NCI-H1417 treated with DMSO at 0.1 percent for 48 hours (cell line): Measurements from ENCODE around the gene DGUOK.

Experiments used
- DNase-seq: peaks from one replicate; lab custom pipeline; 2025; lab: John Stamatoyannopoulos, UW

Gene DGUOK

DNA sequence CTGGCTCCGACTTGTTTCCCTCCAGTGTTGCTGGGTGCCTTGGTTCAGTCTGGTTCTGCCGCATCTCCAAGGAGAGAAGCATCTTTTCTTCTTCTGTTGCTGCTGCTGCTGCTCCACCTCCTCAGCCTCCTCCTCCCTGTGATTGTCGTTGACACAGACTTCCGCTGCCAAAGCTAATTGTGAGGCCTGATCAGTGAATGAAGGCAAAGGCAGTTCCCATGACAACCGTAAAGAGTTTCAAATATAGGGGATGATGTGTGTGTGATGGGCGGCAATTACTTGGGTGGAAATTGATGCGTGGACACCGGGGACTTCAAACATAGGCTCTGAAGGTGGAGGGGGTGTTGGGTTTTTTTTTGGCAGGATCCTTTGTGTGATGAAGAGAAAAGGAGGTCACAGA is 71.8 kb downstream of the DGUOK start:
- DNase-seq: no peak

DNA sequence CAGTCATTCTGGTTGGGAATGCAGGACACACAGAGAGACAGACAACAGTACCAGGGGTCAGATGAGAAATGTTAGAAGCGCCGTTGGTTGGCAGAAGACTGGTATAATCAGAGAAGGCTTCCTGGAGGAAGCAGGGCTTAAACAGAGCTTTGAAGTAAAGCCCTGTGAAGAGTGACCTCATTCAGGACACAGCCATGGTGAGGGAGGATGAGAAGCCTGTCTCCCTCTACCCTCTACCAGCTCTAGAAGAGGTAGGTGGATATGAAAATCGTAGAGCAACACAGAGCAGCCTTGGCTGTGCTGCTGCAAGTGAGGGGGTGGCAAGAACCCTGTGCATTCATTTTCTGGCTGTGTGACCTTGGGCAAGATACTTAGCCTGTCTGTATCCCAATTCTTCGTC is 72.3 kb downstream of the DGUOK start:
- DNase-seq: no peak

DNA sequence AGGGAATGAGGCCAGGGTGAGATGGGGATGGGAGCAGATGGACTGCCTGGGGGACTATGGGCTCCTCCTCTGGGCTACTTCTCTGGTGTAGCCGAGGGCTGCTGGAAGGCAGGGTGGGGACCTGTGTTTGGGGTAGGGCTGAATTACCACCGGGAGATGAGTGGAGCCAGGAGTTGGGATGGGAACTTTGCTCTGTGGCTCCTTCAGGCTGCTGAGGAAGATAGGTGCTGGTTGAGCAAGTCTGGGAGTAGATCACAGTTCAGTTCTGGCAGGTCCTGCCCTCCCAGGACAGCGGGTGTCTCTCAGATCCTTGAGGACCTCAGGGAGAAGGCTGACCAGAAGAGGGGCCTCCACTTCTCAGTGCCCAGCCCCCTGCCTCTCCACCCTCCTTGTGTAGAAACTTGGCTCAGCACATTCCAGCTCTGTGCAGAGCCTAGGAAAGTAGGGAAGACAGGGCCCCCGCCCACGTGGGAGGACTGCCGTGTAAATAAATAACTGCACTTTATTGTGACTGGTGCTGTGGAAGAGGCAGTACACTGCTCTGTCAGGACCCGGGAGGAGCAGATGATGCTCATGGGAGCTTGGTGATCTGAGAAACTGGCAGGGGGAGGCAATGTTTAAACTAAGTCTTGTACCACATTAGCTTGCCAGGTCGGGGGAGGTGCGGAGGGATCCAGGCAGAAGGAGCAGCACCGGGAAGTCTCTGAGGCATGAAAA is 73.4 kb downstream of the DGUOK start:
- DNase-seq: no peak

DNA sequence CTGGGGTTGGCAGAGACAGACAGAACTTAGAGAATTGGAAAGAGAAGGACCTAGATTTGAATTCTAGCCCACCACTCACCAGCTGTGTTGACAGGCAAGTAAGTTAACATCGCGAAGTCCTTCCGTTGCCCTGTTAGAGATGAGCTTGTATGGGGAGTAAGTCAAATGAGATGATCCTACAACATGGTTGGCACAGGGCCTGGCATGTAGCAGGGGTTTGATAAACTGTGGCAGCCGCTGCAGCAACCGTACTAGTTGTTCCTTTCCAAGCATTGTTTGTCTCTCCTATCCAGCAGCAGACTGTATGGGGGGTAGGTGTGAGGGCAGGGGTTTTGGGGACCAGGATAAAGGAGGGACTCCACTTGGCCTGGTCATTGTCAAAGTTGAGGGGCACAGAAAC is 74.0 kb downstream of the DGUOK start:
- no peak for DNase-seq

DNA sequence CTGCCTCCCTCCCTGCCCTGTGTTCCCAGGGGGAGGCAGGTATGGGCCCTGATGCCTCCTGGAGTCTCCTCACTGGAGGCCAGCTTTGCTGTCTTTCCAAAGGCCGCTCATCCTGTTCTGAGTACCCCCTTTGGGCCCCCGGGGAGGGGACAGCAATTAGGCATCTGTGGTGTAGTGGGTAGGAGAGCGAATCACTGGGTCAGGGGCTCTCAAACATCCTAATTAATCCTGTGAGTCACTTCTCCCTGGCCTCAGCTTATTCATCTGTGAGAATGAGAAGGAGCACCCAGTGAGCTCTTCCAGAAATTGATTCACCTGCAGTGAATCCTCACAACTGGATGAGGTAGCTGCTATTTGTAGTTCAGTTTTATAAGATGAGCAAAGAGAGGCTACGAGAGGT is 74.4 kb downstream of the DGUOK start:
- no peak for DNase-seq

DNA sequence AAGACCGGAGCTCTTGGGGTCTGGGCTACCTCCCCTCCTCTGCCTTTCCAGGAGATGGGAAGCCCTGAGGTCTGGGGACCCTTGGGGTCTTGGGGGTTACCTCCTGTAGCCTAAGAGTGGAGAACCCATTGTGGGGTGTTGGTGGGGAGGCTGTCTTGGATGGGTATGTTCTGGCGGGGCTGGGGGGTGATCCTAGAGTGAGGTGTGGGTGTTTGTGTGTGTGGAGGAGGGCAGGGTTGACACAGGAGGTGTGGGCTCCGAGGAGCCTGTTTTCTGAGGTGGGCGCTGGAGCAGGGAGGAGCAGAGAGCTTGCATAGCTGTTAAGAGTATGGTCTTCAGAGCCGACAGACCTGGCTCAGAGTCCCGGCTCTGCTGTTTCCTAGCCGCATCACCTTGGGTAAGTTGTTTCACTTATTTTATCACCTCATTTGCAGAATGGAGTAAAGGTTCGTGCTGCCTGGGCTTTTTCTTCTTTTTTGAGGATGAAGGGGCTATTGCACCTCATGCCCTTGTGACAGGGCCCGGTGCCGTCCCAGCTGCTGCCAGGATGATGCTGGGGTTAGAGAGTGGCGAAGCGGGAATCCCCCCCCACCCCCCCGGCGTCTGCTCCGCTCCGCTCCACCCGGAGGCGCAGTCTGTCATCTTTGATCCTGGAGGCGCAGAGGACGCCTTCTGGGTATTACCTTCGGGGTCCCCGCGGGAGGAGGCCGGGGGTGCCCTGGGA is 75.3 kb downstream of the DGUOK start:
- no peak for DNase-seq

DNA sequence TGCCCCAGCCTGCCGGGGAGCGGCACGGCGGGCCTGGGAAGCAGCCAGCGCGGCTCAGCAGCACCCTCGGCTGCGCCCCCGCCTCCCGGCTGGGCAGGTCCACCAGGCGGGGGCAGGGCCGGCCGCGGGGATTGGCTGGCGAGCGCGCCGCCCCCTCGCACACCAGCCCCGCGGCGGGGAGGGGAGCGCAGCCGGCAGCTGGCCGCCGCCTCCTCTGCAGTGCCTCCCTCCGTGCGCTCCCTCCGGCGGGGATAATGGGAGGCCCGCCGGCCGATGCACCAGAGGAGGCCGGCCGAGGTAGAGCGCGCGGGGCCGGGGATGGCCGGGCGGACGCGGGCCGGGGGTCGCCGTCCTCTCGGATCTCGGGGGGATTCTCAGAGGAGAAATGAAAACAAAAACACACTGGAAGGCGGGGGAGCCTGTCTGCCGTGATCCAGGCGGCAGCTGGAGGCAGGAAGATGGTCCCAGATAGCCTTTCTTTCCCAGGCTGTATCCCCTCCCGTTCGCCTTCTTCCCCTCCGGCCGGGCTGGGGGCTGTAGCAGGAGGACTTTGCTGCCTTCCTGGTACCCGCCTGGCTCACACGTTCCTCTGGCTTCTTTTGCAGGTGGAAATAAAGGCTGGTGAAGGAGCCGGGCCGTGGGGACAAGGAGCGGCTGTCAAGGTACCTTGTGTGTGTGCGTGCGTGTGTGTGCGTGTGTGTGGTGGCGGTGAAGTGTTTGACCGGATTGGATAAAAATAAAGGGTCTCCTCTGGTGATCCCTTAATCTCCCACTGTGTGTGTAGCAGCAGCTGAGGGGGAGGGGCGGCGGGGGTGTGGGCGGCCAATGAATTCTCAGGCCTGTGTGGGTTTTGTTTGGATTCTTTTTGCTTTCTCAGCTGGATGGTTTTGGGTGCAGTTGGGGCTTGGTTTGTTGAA is 76.1 kb downstream of the DGUOK start:
- DNase-seq: peak; percentile 70

DNA sequence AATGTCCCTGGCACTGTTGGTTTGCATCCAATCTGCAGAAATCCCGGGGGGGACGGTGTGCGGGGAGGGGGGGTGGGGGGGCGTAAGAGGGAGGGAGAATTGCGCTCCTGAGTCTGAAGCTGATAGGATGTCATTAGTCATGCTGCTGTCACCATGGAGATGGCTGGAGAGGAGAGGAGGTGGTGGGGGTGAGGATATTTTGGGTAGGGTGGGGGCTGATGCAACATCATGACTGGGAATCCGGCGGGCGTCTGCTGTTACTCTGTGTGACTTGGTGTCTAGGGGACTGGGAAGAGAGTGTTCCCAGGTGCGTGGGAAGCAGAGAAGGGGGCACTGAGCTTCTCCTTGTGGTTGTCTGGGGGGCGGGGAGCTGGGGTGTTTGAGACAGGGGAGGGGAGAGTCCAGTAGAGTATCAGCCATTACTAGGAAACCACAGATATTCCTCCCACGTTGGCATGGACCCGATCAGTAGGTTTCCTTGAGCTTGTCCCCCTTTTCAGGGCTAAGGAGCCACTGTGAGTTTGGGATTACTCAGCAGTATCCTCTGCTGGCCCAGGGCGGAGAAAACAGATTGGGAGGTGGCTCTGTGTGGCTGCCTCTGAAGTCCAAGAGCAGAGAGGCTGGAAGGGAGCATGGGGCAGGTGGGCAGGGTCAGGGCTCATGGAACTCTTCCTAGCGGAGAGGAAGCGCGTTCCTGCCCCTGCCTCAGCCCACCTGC is 77.0 kb downstream of the DGUOK start:
- DNase-seq: peak; percentile 40

DNA sequence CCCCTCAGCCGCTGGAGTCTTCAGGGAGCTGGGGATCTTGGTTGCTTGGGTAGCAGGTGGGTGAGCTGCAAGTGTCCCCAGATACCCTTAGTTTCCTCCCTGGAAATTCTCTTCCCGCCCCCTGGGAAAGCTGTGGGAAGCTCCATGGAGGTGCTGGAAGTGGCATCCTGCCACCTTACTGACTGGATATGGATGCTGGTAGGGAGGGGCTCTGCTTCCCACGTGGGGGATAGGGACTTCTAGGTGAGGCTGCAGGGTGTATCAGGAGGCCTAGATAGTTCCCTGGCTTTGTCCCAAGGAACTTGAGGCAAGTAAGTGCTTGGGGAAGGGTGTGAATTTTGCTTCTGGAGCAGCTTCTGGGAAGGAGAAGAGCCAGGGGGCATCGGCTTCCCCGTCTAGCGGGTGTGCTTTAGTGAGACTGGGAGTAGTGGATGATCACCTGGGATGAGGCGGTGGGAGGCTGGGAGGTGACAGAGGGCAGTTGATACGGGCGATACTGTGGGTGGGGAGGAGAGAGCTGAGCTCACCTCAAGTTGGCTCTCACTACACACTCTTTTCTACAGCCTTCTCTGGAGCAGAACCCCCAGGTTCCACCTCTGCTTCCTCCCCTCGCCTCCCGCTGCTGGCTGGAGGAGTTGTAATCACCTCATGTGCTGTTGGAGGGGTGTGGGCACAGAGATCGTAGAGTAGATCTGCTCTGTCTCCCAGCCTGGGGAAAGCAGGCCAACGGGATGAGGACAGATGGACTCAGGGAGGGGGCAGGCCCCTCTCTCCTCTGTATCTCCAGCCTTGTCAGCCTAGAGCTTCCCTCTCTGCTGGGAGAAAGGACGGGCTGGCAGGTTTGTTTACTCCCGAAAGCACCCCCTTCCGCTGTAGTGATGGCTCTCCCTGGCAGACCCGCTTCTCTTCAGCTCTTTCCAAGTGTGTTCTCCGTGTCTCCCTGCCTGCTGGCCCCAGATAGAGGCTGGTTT is 77.8 kb downstream of the DGUOK start:
- no peak for DNase-seq

DNA sequence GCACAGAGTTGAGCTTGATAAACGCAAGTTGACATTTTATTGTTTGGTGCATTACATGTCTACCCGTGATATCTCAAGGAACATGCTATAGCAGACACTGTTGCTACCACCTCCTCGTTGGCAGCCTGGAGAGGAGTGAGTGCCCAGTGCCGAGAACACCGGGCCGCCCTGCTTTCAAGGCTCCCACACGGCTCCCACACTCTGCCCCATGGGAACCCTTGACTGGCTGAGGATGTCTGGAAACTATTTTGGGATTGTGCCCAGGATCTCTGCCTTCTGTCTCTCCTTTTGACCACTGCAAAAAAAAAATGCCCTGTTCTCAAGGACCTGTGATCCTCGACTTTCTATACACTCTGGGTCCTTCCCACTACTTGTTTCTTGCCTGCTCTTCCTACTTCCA is 79.1 kb downstream of the DGUOK start:
- DNase-seq: no peak

DNA sequence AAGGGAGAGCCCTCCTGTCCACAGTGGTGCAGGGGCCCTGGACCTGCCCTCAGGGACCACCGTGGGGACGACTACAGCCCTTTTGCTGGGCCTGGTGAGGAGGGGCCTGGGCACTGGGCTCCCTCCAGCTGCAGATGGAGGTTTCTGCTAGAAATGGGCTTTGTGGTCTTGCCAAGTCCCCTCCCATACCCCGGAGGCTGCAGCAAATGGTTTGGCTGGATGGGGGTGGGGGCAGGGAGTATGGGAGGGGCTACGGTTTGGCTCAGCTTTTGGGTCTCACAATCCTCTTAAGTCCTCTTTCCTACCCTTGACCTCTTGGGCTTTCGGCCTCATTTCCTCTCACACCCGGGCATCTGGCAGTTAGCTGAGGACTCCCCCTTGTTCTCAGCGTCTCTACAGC is 79.8 kb downstream of the DGUOK start:
- no peak for DNase-seq

DNA sequence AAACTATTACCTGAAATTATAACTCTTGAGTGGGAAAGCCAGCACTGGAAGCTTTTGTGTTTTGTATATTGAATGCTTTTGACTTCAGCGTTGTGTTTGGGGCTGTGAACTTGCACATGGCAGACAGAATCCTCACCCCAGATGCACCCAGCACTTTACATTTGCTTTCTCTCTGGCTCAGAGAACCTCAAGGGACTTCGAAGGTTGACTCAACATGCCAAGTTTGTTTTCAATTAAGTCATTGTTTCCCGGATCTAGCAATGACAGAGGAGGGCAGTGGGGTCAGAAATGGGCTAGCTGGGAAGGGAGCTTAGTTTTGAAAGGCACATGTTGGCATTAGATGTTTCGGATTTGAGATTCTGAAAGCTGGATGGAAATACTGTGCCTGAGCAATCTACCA is 80.4 kb downstream of the DGUOK start:
- DNase-seq: no peak

DNA sequence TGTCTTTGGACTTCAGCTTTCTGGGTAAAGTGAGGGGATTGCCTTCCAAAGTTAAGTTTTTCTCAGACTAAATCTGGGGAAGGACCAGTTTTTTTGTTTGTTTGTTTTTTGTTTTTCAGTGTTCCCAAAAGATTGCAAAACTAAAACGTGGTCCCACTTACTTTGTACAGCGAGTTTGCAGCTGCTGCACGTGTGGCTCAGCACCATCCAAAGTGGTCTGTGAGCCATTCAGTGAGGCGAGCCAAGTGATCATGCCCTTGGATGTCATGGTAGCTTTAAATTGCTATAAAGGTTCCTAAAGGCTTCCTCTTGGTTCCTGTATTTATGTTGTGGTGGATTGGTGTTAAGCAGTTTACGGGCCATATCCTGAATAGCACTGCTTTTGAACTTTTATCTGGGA is 81.0 kb downstream of the DGUOK start:
- DNase-seq: no peak
